Activated CD4-positive, CD25-positive, alpha-beta regulatory T cell treated with anti-CD3 and anti-CD28 coated beads, Interleukin-2, amount 50 U/mL, for 24 hours (primary cell): ENCODE measurements around the gene MEX3D.

ENCODE experiments used
- ATAC-seq, 2 donors: fragments of 150-1000 bp; cut with Tn5 transposase; one replicate each; pipeline ENCODE4 v1.10.0; 2021; ENCODE audit warnings: mild to moderate bottlenecking in 1 of 2, moderate library complexity in 1 of 2

MEX3D gene

DNA sequence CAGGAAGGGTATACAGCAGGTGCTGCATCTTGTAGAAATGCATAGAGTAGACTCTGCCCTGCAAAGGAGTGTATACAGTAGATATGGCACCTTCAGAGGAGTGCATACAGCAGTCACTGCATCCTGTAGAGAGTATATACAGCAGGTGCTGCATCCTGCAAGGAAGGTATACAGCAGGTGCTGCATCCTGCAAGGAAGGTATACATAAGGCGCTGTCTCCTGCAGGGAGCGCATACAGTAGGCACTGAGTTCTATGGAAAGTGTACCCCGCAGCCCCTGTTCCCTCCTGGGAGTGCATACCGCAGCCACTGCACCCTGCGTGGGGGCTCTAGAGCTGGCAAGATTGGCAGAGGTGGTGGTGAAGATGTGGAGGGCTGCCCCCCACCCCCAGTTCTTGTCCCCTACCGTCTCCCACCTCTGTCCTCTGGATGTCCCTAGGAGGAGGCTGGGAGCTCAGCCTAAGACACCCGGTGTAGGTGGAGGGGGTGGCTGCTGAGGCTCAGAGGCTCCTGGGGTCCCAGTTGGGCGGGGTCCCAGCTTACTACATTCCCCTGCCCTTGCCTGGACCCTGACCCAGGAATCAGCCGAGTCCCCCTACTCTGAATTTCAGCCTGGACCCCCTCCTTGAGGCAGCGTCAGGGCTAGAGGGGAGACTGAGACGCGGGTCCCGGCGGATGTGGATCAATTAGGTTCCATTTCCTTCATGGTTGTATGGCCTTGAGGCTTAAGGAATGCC, 53.0 kb downstream of the MEX3D start:
- no peak for ATAC-seq

DNA sequence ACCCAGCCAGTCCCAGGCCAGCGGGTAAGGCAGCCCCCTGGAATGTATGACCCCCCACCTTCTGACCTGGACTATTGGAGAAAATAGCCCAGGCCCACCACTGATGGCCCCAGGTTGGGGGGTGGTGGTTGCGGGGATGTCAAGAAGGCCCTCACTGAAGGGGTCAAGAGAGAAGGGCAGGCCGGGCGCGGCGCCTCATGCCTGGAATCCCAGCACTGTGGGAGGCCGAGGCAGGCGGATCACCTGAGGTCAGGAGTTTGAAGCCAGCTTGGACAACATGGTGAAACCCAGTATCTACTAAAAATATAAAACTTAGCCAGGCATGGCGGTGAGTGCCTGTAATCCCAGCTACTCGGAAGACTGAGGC, 53.8 kb downstream of the MEX3D start:
- no peak for ATAC-seq

DNA sequence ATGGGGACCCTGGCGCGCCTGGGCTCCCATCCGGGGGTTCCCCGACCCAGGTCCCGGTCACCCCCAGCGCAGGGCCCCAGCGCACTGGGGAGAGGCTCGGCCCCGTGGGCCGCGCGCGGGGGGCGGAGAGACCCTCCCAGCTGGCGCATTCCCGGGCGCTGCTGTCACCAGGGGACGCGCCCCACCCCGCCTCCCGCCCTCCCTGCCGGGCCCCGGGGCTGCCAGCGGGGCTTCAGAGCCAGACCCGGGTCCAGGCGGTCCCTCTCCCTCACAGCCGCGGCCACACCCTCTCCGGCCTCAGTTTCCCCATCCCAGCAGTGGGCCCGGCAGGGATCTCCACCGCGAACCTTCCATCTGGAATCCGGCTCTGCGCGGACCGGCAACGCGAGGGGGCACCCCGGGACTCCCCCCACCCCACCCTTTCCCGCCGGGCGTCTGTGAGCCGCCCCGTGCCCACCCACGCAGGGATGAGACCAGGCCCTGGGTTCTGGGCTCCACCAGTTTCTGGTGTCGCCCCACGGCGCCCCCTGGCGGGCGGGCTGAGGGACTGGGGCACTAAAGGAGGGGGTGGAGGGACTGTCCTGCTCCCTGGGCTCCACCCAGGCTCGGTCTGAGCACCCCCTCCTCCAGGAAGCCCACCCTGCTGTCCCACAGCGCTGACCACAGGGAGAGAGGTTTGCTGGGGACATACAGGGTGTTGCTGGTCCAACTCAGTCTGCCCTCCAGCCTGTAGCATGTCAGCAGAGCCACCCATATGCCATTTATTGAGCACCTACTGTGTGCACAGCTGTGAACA, 54.4 kb downstream of the MEX3D start:
- ATAC-seq, result peak; percentile 49 to 61

DNA sequence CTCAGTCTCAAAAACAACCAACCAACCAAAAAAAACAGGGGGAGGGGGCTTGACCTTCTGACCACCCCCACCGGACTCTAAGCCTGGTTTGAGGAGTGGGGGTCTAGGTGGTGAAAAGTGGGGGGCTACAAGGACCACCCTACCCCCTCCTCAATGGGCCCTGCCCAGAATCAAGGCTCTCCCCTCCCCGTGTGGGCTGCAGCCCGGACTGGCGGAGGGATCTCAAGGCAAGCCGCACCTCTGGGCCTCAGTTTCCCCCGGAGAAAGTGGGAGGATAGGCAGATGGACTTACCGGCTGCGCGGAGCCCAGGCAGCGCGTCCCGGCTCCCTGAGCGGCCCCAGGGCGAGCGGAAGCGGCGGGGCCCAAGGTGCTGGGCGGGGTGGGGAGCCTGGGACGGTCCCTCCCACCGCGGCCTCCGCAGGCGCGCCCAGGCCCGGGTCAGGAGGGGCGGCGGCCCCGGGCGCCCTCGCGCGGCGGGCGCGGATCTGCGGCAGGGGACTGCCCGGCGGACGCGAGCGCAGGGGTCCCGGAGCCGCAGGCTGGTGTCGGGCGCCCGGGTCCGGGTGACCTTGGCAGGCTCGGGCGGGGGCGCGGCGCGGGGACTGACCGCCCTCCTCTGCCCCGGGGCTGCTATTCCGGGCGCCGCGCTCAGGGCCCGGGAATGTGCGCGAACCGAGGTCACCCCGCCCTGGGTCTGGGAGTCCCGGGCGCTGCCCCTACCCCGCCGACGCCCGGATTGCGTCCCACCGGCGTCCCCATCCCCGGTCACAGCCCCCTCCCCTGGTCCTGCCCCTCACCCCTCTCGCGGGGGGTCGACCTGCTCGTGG, 55.2 kb downstream of the MEX3D start, which contains the start of gene ADAMTSL5:
ADAMTSL5 (minus strand) TSS at position 349 of the 828 bp plus-strand sequence. CDS start 2,076 bp downstream, outside the sequence.
- peak; percentile 92 for ATAC-seq

DNA sequence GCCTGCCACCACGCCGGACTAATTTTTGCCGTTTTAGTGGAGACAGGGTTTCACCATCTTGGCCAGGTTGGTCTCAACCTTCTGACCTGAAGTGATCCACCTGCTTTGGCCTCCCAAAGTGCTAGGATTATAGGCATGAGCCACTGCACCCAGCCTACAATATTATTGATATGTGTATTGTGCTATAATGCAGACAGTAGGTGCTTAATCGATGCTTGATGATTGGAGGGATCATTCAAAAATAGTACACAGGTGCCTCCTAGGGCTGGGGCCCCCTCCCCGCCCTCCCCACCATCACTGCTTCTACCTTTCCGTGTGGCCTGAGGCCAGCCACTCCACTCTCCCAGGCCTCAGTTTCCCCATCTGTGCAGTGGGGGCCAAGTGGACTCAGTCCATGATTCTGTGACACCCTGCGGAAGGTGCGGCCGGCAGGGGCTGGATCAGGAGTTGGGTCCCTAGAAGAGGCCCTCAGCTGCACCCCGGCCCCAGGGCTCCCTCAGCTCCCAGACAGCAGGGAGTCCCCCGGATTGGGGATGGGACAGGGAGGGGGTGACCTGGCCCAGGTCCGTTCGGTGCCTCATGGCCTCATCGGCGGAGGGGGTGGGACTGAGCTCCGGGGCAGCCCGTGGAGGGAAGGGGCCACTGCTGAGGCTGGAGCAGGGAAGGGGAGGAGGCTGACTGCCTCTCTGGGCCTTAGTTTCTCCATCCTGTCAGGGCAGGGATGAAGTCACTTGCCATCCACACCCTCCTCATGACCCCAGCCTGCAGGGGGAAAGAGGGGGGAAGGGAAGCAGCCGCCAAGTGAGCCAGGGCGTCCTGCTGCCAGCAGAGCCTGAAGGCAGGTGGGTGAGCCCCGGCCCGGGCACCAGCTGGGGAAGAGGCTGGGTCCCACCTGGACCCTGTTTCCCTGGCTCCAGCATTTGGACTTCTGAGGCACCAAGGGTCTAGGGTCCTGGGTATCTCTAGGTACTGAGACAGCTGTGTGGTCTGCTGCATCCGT, 56.5 kb downstream of the MEX3D start:
- ATAC-seq, result no peak

DNA sequence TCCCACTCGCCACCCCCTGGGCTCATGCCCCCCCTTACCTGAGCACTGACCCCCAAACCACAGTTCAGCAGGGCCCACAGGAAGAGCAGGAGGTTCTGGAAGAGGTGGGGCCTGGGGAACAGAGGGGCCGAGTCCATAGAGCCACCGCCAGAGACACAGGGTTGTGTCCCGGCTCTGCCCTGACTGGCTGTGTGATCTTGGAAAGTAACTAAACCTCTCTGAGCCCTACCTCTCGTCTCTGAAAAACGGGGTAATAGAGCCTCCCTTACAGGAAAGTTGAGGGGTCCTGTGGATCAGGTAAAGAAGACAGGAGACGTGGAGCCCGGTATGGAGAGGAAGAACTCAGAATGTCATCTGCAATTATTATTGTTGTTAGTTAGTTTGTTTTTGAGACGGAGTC, 57.3 kb downstream of the MEX3D start:
- ATAC-seq, result no peak

DNA sequence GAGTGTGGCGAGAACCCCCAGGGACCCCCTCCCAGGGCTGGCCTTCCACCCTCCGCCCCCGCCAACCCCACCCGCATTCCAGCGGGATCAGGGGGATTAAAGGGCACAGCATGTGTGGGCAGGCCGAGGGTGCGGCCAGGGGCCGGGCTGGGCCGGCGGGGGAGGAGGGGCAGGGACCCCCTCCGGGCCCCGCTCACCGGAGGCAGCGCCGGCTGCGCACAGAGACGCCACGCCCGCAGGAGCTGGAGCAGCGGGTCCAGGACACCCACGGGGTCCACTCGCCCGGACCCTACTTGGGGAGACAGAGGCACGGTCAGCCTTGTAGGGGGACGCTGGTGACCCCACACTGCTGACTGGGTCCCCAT, 57.7 kb downstream of the MEX3D start:
- no peak for ATAC-seq

DNA sequence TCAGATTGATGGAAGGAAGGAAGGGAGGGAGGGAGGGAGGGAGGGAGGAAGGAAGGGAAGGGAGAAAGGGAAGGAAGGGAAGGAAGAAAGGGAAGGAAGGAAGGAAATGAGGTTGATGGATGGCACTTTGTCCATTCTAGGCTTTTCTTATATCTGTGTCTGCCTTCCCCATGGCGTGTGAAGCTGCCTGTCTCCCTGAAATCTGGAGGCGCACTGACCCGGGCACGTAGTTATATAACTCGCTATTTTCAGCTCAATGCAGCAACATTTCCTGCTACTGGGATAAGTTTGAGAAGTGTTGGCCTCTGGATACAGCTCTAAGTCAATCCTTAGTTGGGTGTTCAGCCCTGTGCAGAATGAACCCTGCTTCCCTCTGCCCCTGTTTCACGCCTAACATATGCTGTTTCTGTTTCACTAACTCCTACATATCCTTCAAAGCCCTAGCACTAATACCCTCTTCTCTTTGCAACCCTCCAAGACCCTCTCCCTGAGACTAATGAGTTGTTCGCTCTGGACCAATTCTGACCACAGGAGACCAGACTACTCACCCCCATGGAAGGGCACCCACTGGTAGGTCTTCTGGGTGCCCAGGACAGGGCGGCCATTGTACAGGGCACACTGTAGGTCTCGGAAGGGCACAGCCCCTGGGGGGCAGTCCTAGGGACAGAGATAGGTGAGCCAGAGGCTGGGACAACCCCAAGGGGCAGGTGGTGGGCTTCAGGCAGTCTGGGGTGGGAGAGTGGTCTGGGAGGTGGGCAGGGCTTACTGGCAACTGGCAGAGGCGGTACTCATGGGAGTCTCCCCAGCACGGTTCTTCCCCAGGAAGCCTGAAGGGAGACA, 58.3 kb downstream of the MEX3D start:
- ATAC-seq, result no peak

DNA sequence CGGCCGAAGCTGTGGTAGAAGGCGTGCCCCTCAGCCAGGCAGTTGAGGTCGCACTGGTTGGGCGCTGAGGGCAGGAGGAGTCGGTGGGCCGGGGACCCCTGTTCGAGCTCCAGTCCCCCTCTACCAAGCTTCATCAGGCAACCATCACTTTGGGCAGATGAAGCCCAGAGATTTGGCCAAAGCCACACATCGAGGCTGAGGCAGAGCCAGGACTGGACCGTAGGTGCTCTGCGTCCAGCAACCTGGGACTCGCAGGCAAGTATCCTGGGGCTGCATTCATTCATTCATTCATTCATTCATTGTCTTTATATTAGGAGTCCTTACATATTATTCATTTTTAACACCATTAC, 59.6 kb downstream of the MEX3D start:
- ATAC-seq, result no peak

DNA sequence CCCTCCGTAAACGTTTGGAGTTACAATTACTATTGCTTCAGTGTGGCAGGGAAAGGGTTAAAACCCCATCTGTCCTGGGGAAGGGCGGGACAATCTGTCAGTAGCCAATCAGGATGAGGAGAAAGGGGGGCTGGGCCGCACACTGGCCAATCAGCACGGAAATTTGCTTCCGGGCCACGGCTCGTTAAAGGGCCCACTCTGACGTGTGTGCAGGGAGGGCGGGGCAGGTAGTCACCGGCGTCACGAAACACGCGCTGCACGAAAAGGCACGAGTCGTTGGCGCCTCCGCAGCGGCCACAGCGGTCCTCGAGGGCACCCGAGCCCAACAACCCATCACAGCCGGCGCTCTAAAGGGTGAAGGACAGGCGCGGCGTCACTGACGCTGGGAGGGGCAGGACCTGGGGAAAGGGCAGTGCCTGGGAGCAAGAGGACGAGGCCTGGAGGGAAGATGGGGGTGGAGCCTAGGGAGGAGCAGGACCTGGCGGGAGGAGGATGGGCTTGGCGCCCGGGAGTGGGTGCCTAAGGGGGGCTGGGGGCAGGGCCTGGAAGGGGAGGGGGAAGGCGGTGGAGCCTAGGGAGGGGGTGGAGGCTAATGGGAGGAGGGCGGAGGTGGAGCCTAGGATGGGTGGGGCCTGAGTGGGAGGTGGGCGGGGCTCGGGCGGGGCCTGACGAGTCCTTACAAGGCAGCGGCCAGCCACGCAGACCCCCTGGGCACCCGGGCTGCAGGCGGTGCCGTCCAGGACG, 60.2 kb downstream of the MEX3D start:
- ATAC-seq, result peak; percentile 95 to 96

DNA sequence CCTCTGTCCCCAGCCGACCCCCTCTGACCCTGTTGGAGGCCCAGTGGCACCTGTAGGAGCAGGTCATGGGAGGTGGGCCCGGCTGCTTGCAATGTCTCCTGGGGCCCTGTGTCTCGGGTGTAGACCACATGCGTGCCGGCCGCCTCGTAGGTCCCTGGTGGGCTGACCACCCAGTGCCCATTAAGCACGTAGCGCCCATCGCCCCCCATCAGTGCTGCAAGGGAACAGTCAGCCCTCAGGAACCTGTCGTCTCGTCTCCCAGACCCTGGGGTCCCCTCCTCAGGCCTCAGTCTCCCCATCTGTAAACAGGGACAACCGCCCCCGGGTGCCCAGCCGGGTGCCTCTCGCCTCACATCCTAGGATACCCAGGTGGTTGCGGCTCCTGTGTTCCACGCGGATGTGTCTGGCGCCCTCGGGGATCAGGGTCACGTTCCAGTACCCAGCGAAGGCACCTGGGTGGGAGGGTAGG, 60.9 kb downstream of the MEX3D start:
- ATAC-seq, result no peak

DNA sequence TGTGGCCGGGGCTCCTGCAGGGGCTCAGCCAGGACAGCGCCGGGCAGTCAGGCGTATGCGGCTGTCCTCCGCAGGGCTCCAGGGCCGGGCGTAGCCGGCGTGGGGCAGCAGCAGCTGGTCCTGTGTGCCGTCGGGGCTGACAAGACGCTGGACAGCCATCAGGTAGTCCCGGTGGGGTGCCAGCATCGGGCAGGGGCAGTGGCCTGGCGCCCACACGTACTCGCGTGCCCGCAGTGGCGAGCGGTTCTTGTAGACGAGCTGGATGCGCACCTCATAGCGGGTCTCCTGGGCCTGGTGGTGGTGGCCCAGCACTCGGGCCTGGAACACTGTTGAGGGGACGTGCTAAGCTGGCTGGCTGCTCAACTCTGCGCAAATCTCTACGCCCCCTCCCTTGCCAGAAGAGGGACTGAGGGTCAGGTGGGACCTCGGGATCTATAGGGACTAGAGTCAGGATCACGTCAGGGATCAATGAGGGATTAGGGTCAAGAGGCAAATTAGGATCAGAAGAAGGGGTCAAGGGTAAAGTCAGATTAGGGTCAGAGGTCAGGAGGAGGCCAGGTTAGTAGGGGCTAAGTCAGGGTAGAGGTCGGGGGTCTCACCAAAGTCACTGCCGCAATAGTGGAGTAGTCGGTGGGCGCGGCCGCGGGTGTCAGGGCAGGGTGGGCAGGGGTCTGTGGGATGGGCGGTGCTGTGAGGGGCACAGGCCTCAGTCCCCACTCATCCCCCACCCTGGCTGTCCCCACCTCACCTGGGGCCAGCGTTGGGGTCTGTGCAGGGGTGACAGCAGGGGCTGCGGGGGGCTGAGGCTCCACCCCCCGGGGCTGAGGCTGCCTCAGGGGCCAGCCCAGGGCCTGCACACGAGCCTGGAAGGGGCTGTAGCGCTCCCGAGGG, 61.9 kb downstream of the MEX3D start:
- ATAC-seq, result no peak

DNA sequence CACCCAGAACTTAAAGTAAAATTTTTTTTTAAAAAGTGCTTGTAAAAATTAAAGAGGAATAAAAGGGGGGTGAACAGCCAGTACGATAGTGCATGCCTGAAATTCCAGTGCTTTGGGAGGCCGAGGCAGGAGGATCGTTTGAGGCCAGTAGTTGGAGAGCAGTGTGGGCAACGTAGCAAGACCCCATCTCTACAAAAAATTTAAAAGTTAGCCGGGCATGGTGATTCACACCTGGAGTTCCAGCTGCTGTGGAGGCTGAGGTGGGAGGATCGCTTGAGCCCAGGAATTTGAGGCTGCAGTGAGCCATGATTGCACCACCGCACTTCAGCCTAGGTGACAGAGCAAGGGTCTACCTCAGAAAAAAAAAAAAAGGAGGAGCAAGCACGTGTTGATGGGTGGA, 63.1 kb downstream of the MEX3D start:
- ATAC-seq, result no peak
